Measurements from ENCODE around the gene MREG.
"Not testable (repeated sequence)": the region's sequence is repeated elsewhere in the genome, so short reads cannot be mapped to it uniquely, and the experiment has no call there.

The MREG gene

DNA sequence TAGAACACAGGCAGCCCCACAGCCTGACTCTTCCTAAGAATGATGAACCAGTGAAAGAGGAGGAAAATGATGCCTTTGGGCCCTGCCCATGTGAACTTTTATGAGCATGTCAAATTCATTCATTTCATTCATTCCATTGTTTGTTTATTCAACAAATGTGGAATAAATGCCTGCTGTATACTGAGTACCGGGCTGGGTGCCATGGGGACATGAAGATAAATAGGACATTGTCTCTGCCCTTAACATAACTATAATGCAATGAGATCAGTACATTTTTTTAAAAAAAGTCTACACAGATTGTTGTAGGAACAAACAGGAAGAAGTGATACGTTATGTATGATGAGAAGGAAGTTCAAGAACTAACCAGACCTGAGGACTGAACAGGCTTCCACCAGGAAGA lies 14.7 kb downstream of the MREG start:
- in situ Hi-C loops (cut with MboI; ENCODE audit: low sequenced_read_pairs, unreplicated experiment), result no loop called here
- DNase-seq (ENCODE audit: low spot score), result no peak
- TF ChIP-seq, protein P1, sequence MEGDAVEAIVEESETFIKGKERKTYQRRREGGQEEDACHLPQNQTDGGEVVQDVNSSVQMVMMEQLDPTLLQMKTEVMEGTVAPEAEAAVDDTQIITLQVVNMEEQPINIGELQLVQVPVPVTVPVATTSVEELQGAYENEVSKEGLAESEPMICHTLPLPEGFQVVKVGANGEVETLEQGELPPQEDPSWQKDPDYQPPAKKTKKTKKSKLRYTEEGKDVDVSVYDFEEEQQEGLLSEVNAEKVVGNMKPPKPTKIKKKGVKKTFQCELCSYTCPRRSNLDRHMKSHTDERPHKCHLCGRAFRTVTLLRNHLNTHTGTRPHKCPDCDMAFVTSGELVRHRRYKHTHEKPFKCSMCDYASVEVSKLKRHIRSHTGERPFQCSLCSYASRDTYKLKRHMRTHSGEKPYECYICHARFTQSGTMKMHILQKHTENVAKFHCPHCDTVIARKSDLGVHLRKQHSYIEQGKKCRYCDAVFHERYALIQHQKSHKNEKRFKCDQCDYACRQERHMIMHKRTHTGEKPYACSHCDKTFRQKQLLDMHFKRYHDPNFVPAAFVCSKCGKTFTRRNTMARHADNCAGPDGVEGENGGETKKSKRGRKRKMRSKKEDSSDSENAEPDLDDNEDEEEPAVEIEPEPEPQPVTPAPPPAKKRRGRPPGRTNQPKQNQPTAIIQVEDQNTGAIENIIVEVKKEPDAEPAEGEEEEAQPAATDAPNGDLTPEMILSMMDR (IDR thresholded peaks at IDR 0.05; ENCODE audit: borderline replicate concordance, control extremely low read depth, extremely low read depth, insufficient read depth, missing control alignments), result no peak

DNA sequence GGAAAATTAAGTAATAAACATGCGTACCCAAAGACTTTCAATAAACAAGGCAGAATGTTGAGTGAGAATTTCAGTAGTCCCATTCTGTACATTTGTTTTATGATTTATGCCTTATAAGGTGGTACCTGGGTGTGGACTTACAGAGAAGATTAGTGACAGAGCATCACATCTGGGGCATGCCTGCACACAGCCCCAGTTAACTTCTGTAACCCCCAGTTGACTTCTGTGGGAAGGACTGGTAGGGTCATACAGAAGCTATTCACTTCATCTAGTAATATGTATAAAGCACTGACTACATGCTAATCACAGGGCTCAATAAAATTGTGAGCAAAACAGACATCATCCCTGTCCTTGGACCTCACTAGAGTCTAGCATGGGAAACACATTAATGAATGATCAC lies 16.1 kb downstream of the MREG start:
- TF ChIP-seq, protein P1 (IDR thresholded peaks at IDR 0.05; ENCODE audit: borderline replicate concordance, control extremely low read depth, extremely low read depth, insufficient read depth, missing control alignments), result no peak
- DNase-seq (ENCODE audit: low spot score), result no peak
- in situ Hi-C loops (cut with MboI; ENCODE audit: low sequenced_read_pairs, unreplicated experiment), result no loop called here

DNA sequence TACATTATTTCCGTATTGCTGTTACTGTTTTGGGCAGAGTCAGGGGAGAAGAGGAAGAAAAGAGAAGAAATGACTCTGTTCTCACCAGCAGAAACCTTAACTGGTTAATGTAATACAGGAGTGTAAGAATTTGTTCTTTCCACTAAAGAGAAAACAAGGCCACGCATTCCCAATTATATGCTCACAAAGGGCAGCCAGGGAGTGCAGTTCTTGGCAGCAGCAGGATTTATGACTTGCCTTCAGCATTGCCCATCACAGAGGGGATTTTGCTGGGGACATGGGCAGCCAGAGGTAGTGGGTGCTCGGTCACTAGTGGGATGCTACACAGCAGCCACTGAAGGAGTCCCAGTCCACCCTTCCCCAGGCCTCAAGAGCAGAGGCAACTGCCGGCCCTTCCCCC lies 18.4 kb downstream of the MREG start:
- DNase-seq (ENCODE audit: low spot score), result no peak
- in situ Hi-C loops (cut with MboI; ENCODE audit: low sequenced_read_pairs, unreplicated experiment), result no loop called here
- TF ChIP-seq, protein P1 (IDR thresholded peaks at IDR 0.05; ENCODE audit: borderline replicate concordance, control extremely low read depth, extremely low read depth, insufficient read depth, missing control alignments), result no peak

DNA sequence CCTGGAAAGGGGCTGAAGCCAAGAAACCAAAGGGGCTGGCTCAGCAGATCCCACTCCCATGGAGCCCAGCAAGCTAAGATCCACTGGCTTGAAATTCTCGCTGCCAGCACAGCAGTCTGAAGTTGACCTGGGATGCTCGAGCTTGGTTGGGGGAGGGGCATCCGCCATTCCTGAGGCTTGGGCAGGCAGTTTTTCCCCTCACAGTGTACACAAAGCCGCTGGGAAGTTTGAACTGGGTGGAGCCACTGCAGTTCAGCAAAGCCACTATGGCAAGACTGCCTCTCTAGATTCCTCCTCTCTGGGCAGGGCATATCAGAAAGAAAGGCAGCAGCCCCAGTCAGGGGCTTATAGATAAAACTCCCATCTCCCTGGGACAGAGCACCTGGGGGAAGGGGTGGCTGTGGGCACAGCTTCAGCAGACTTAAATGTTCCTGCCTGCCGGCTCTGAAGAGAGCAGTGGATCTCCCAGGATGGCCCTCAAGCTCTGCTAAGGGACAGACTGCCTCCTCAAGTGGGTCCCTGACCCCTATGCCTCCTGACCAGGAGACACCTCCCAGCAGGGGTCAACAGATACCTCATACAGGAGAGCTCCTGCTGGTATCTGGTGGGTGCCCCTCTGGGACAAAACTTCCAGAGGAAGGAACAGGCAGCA lies 24.7 kb downstream of the MREG start:
- in situ Hi-C loops (cut with MboI; ENCODE audit: low sequenced_read_pairs, unreplicated experiment), result not testable (repeated sequence)

DNA sequence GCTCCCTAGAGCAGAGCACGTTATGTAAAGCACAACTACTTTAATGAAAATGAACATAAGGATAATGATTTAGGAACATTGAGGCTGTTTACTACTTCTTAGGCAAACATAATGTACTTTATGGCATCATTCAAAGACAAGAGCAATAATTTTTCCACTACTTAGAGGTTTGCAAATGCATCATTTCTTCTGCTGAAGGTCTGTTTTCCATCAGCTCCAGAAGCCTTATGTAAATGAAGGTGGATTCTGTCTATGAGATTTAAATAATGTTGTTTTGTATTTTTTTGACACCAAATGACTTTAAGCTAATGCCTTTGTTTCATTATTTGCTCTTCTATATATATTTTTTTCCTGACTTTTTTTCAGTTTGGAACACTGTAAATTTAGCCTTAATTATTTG lies 28.1 kb downstream of the MREG start:
- DNase-seq (ENCODE audit: low spot score), result no peak
- TF ChIP-seq, protein P1 (IDR thresholded peaks at IDR 0.05; ENCODE audit: borderline replicate concordance, control extremely low read depth, extremely low read depth, insufficient read depth, missing control alignments), result no peak
- in situ Hi-C loops (cut with MboI; ENCODE audit: low sequenced_read_pairs, unreplicated experiment), result no loop called here

More for the DNA sequence above, 24.7 kb downstream of the MREG start:
- DNase-seq (ENCODE audit: low spot score), result not testable (repeated sequence)

DNA sequence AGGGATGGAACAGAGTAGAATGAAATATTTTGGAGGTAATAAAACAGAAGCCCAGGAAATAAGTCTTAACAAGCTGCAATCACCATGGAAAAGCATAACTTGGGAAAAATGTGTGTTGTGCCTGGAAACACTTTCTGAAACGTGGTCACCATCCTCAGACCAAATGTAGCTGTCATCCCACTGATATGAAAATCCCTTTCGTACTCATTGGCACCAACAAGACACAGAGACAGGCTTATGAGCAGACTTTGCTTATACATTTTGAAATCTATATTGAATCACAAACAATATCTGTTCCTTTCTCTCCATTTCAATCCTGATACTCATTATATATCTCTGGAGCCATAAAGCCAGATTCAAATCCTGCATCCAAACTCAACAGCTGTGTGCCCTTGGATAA lies 28.7 kb downstream of the MREG start:
- in situ Hi-C loops (cut with MboI; ENCODE audit: low sequenced_read_pairs, unreplicated experiment), result no loop called here
- TF ChIP-seq, protein P1 (IDR thresholded peaks at IDR 0.05; ENCODE audit: borderline replicate concordance, control extremely low read depth, extremely low read depth, insufficient read depth, missing control alignments), result no peak
- DNase-seq (ENCODE audit: low spot score), result no peak

DNA sequence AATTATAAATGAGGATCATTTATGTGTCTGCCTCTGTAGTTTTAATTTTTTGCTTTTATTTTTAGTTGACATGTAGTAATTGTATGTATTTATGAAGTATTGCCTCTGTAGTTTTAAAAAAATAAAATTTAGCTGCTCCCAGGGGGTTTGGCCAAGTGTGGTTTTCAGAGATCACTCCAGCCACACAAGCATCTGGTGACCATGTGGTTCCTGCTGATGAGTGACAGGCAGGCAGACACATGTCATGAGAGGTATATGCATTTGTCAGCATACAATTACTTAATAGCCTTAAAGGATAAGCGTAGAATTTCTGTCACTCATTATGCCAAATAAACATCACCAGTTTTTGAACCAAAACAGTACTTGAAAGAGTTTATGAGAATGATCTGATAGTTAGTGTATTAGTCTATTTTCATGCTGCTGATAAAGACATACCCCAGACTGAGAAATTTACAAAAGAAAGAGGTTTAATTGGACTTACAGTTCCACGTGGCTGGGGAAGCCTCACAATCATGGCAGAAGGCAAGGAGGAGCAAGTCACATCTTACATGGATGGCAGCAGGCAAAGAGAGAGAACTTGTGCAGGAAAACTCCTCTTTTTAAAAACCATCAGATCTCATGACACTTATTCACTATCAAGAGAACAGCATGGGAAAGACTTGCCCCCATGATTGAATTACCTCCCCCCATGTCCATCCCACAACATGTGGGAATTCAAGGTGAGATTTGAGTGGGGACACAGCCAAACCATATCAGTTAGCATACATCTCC lies 29.6 kb downstream of the MREG start:
- TF ChIP-seq, protein P1 (IDR thresholded peaks at IDR 0.05; ENCODE audit: borderline replicate concordance, control extremely low read depth, extremely low read depth, insufficient read depth, missing control alignments), result no peak
- in situ Hi-C loops (cut with MboI; ENCODE audit: low sequenced_read_pairs, unreplicated experiment), result no loop called here
- DNase-seq (ENCODE audit: low spot score), result peak; percentile 35

Measured in GM13976 (cell line).